HG03159 (cell line): ENCODE data around the gene NARS2.

Experiments used
- ATAC-seq: cut with Tn5 transposase; IDR thresholded peaks from one replicate; pipeline ENCODE4 v1.9.1; 2021; ENCODE audit warnings: mild to moderate bottlenecking, moderate library complexity; ENCODE audit not compliant: unreplicated experiment

Gene NARS2

GRCh38 chr11:78446210-78446609 is 128.5 kb downstream of the NARS2 start:
- no peak for ATAC-seq

GRCh38 chr11:78444726-78445125 is 129.9 kb downstream of the NARS2 start:
- ATAC-seq, result no peak

DNA sequence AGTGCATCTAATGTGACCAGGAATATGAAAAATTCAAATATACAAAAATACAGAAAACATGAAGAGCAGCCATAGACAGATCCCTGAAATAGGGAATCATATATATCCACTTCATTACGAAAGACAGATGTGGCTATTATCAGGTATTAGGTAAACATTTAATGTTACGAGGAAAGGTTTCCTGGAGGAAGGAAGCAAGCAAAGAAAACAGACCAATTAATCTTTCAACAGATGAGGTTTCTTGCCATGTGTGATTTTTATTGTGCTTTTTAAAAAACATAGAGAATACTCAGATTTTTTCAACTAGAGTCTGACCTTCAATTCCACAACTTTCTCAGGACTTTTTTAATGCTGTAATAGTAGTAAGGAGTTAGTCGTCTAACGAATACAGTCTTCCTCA is 132.7 kb downstream of the NARS2 start:
- no peak for ATAC-seq

DNA sequence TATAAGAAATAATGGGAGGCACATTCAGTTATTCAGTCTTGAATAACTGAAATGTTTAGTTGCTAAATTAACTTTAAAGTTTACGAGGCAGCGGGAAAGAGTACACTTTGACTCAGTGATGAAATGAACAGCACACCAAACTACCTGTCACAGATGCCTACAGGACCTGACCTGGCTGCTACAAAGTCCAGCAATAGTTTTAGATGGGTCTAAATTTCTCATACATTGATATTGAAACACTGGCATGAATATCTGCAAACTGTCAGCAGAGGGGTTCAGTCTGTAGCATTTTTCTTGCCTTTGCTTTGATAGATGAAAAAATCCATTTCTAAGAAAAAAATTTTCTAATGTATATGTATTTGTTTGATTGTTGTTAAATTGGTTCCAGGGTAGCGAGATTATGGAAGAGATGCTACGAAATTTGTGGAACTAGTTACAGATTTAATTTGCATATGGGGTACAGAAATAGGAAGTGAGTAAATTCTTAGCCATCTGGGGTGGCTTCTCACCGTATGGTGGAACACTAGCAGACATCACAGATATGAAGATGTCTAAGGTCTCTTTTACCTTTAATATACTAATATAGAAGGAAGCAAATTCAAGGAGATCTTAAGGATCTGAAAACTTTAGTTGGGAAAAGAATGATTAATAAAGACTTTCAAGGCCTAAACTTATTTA is 136.2 kb downstream of the NARS2 start:
- ATAC-seq, result peak; percentile 92

GRCh38 chr11:78432956-78433355 is 141.7 kb downstream of the NARS2 start:
- ATAC-seq, result no peak

DNA sequence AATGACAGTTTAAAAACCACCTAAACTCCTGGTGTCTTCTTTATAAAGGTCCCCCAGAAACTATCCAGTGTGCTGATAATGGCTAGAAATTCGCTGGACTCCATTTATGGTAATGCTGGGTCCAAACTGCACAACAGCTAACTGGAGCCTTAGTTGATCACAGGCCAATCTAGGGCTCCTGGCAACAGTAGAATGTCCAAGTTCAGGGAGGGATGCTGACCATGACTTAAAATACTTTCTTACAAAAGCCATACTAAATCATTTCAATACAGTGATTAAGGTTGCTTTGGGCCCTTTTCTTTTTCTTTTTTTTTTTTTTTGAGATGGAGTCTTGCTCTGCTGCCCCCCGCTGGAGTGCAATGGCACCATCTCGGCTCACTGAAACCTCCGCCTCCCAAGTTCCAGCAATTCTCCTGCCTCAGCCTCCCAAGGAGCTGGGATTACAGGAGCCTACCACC is 142.6 kb downstream of the NARS2 start:
- no peak for ATAC-seq

GRCh38 chr11:78429660-78430059 is 145.0 kb downstream of the NARS2 start:
- no peak for ATAC-seq

DNA sequence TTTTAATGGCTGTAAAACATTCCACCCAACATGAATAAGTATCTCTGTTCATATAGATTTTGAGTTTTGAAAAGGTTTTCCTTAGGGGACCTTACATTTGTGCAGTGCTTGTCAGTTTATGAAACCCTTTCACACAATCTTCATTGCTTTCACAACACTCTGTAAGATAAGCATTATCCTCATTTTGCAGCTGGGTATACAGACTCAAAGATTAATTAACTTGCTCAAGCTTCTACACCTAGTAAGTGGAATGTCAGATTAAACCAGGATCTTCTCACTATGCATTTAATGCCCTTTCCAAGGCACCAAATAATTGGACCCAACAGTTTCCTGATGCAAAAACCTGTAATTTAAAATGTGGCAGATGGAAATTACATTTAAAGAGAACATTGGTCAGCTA is 145.5 kb downstream of the NARS2 start:
- ATAC-seq, result no peak

GRCh38 chr11:78428773-78429172 is 145.9 kb downstream of the NARS2 start:
- ATAC-seq, result no peak

DNA sequence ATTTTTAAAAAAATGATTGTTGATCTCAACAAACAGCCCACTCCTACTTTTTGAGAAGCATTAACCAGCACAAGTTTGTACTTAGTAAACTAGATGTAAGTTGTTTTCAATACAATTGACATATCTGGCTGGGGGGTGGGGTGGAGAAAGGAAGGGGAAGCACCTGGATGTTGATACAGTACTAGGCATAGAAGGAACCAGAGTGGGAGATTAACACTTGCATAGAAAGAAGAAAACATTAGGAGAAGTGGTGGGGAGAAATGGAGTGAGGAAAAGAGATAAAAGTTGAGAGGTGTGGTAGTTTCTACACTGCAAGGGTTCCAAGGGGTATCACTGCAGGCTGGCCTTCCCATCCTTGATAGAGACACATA is 146.4 kb downstream of the NARS2 start:
- no peak for ATAC-seq

DNA sequence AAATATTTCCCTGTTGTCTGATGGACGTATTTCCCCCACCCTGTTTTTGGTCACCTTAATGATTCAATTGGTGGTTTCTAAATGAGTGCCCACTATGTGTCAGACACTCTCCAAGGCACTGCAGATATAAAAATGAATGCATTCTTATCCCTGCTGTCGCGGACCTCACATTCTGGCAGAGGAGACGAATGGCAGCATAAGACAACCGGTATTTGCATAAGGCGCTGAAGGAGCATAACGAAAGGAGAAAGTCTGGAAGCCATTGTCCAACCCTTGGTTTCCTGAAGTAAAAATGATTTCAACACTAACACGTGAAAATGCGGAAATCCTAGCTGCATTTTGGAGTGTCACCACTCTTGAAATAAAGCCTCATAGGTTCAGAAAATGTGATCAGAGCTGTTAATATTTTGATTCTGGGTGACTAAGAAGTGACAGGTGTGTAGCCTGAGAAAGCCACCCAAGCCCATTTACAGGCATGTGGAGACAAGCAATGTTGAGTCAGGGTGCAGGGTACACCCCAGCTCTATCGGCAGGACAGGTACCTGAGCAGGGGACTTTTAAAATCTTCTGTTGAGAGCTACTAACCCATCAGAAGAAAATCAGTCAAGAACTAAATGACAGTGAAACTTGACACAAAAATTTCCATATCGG is 146.9 kb downstream of the NARS2 start:
- ATAC-seq, result no peak

DNA sequence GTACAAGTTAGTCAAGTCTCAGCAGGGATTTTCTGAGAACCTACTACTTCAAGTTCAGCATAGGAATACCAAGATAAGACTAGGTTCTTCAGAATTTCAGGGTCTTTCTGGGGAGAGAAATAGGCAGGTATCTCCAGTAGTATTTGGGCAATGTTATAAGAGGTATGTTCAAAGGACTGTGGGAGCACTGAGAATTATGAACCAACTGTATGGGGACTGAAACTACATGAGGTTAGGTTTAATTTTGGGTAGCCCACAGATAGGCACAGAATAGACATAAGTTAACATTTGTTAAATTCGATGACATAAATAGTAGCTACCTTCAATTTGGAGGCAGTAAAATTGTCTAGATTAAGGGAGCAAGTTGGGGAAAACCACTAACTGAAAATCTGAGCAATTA is 147.8 kb downstream of the NARS2 start:
- no peak for ATAC-seq

DNA sequence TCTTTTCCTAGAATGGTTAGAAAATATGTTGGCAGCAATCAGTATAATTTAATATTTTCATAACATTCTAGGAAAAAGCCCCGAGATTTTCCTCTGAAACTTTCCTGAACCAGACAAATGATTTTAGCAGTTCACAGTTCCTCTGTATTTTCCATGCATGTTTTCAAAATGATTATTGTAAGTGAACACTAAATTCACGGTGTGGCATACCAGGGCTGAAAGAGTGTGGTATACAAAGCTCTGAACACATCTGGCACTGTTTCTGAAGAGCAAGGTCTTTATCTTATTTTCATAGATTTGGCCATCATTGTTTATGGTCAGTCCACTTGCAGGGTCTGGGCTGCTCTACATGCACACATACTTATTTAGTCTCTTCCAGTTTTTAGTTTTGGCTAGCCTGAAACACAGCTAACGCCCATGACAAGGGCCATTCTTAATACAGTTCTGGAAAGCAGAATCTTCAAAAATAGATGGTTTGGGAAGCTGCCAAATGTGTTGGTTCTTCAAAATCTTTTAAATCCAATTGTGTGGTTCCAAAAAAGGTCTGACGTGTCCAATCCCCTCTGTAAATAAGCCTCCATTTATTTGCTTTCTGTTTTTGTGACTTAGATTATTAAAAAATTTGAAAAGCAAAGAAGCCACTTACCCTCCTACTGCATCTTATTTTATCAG is 149.1 kb downstream of the NARS2 start:
- no peak for ATAC-seq

- ATAC-seq, result no peak
These were observed 150.1 kb downstream of the NARS2 start for GRCh38 chr11:78424334-78425270.

- no peak for ATAC-seq
These were observed 151.4 kb downstream of the NARS2 start for GRCh38 chr11:78423241-78423640.

DNA sequence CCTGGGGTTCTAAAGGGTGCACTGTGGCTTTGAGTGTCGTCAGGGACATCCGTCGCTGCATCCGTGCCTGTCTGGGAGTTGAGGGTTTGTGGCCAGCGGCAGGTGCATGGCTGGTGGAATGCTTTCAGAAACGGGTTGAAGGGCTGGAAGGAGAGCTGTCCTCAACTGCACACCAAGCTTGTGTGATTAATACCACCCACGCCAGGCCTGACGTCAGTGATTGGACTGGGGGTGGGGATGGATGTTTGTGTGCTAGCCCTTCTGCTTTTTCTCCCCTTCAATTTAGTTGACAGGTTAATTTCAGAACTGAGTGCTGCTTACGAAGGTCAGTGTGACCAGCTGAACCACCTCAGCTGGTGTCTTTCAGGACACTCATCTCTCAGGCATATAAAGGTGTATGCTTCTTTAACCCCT is 153.9 kb downstream of the NARS2 start:
- ATAC-seq, result no peak

DNA sequence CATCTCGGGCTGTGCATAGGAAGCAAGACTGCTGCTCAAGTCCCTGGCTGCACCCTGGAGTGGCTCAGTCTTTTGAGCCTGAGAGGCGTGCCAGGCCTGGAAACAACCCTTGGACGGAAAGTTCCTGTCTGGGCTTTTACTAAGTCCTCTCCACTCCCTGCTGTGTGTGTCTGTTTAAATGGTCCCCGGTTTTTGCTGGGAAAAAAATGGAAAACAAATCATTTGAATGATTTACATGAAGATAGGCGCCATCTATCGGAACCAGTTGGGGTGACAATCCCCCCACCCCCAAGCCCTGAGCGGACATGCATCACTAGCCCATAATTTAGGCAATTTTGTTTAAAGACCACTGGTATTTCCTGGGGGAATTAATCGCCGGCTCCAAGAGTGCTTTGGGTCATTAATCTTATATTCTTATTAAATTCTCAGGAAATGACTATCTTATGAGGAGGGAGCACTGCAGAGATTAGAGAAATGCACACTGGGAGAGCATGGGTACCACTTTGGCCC is 154.4 kb downstream of the NARS2 start:
- no peak for ATAC-seq

DNA sequence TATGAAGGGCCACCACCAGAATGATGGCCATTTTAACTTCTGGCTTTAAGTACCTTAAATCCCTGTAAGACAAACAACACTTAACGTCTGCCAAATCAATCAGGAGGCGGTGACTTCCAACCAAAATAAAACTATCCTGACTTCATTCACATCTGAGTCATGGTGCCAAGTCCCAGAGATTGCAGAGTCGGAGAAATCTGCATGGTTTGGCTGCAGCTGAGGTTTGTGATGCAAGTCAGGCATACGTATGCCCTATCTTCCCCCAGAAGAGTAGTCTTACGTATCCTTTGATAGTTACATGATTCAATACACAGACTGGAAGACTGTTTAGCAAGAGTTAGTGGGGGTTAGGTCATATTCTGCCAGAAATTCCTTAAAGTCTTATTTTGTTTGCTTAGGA is 155.3 kb downstream of the NARS2 start:
- ATAC-seq, result no peak

DNA sequence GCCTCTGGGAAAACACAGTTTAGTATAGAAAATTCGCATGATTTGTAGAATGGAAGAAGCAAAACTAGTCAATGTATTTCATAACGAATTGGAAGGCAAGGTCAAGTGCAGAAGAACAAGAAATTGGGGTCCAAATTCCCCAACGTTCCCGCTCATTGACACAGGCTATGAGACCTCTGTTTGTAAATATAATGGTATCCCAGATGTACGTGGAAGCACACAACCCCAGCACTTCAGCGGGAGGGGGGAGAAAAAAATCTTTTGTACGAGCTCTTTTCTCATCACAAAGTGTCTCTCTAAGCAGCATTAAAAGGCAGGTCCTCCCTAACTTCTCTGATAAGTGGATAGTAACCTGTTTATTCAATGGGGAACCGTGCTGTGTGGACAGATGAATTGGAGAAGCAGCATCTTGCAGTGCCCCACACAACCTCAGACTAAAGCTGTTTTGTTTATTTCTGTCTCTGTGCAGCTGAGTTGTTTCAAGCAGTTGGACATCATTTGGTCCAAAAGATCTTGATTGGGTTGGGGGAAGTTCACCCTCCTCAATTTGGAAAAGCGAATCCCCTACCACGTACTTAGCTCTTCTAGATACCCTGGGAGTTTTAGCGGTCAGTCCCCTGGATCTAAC is 156.0 kb downstream of the NARS2 start:
- ATAC-seq, result no peak

DNA sequence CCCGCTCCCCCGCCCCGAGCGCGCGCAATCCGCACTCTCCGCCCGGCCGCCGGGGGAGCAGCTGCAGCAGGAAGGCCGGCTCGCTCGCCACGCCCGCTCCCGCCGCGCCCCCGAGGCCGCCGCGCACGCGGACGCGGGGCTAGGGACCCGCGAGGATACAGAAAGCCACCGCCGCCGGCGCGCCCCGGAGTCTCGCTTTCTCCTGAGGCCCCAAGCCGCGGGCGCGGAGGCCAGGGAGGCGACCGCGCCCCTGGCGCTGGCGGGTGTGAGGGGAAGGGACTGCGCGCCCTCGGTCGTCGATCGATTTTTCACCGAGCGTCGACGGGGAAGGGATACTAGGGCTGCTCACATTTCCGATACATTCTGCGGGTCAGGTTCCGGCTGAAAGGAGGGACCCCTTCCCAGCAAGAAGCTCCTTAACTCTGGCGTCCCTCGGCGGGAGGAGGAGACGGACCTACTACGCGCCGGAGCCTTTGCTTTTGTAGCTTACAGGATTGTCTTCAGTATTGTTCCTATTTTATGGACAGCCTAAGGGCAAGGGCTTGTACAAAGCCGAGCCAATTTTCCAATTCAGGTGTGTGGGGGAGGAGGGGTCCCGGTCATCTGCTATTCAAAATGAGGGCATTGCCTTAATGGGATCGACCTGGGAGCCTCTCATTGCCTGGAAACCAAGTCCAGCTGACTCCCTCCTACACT is 156.6 kb downstream of the NARS2 start:
- ATAC-seq, result peak; percentile 48
